Measurements from ENCODE around the gene SIM1.

Gene SIM1

GRCh38 chr6:100456141-100456907 lies 8.4 kb downstream of the SIM1 start:
- no peak for DNase-seq

- no peak for DNase-seq
These were observed 9.2 kb downstream of the SIM1 start for GRCh38 chr6:100455230-100456124.

GRCh38 chr6:100454551-100455229 lies 10.0 kb downstream of the SIM1 start:
- no peak for DNase-seq

GRCh38 chr6:100453701-100454521 lies 10.8 kb downstream of the SIM1 start:
- no peak for DNase-seq

- no peak for DNase-seq
These were observed 11.7 kb downstream of the SIM1 start for GRCh38 chr6:100452998-100453397.

- DNase-seq: no peak
These were observed 13.1 kb downstream of the SIM1 start for GRCh38 chr6:100451577-100451976.

GRCh38 chr6:100449239-100449691 lies 15.5 kb downstream of the SIM1 start:
- no peak for DNase-seq

GRCh38 chr6:100447900-100448748 lies 16.6 kb downstream of the SIM1 start:
- DNase-seq: no peak

GRCh38 chr6:100447081-100447899 lies 17.4 kb downstream of the SIM1 start:
- DNase-seq: no peak

- peak; percentile 55 for DNase-seq
These were observed 18.3 kb downstream of the SIM1 start for GRCh38 chr6:100446115-100447080.

GRCh38 chr6:100445512-100445911 lies 19.2 kb downstream of the SIM1 start:
- no peak for DNase-seq

GRCh38 chr6:100440935-100441334 lies 23.8 kb downstream of the SIM1 start:
- DNase-seq: no peak

- no peak for DNase-seq
These were observed 29.4 kb downstream of the SIM1 start for GRCh38 chr6:100435299-100435698.

- DNase-seq: no peak
These were observed 30.8 kb downstream of the SIM1 start for GRCh38 chr6:100433726-100434435.

- DNase-seq: no peak
These were observed 32.6 kb downstream of the SIM1 start for GRCh38 chr6:100432136-100432535.

GRCh38 chr6:100430962-100431361 lies 33.8 kb downstream of the SIM1 start:
- no peak for DNase-seq

GRCh38 chr6:100427452-100427851 lies 37.3 kb downstream of the SIM1 start:
- no peak for DNase-seq

- no peak for DNase-seq
These were observed 37.9 kb downstream of the SIM1 start for GRCh38 chr6:100426744-100427338.
